HEK293T (cell line): ENCODE results near the gene ECSCR.

ENCODE experiments used
- ELF4 ChIP-seq: fragments of 450-650 bp; IDR thresholded peaks from 2 replicates; pipeline ENCODE4 v1.6.1; 2017; ENCODE audit warnings: antibody characterized with exemption
- FOXK2 ChIP-seq: fragments of 450-650 bp; IDR thresholded peaks from 2 replicates; pipeline ENCODE4 v1.6.1; 2016; ENCODE audit warnings: mild to moderate bottlenecking
- NFRKB ChIP-seq: fragments of 450-650 bp; IDR thresholded peaks from 2 replicates; pipeline ENCODE4 v1.6.1; 2016; ENCODE audit warnings: mild to moderate bottlenecking, moderate library complexity
- SUZ12 ChIP-seq: fragments of 450-650 bp; IDR thresholded peaks from 2 replicates; pipeline ENCODE4 v1.6.1; 2016; ENCODE audit warnings: mild to moderate bottlenecking
- ZNF384 ChIP-seq: fragments of 450-650 bp; IDR thresholded peaks from 2 replicates; pipeline ENCODE4 v1.6.1; 2016

- TF ChIP-seq FOXK2 (no peak), ELF4 (no peak), NFRKB (no peak), ZNF384 (no peak), SUZ12 (no peak)
Measured at GRCh38 chr5:139415221-139415861, 47.2 kb downstream of the ECSCR start.
